NCI-H2029 treated with DMSO at 0.1 percent for 48 hours (cell line): ENCODE measurements around the gene TRMT10C.
"Not testable (repeated sequence)": the region's sequence is repeated elsewhere in the genome, so short reads cannot be mapped to it uniquely, and the experiment has no call there.

Experiments used
- DNase-seq: peaks from one replicate; lab custom pipeline; 2025; lab: John Stamatoyannopoulos, UW

Gene TRMT10C

GRCh38 chr3:101548527-101549105, 13.1 kb upstream of the TRMT10C start:
- no peak for DNase-seq

- DNase-seq, result no peak
Measured at GRCh38 chr3:101549473-101549872, 12.2 kb upstream of the TRMT10C start.

- not testable (repeated sequence) for DNase-seq
Measured at GRCh38 chr3:101551359-101552081, 10.1 kb upstream of the TRMT10C start.

GRCh38 chr3:101553381-101553780, 8.3 kb upstream of the TRMT10C start:
- not testable (repeated sequence) for DNase-seq

GRCh38 chr3:101556064-101556463, 5.6 kb upstream of the TRMT10C start:
- DNase-seq, result no peak

- DNase-seq, result no peak
Measured at GRCh38 chr3:101567528-101568317, 6.1 kb downstream of the TRMT10C start.

GRCh38 chr3:101571028-101571895, 9.6 kb downstream of the TRMT10C start:
- no peak for DNase-seq

GRCh38 chr3:101573449-101574387, 12.1 kb downstream of the TRMT10C start, which contains the start of gene PCNP:
TSS of gene PCNP (plus strand) at chr3:101574180. CDS start at chr3:101574216, 36 bp downstream.
- peak; percentile 94 for DNase-seq

- DNase-seq, result peak; percentile 50
Measured at GRCh38 chr3:101574388-101575112, 12.9 kb downstream of the TRMT10C start.

- no peak for DNase-seq
Measured at GRCh38 chr3:101577286-101577685, 15.6 kb downstream of the TRMT10C start.

- no peak for DNase-seq
Measured at GRCh38 chr3:101588616-101589015, 26.9 kb downstream of the TRMT10C start.

- DNase-seq, result no peak
Measured at GRCh38 chr3:101591071-101591470, 29.4 kb downstream of the TRMT10C start.

GRCh38 chr3:101602731-101603130, 41.1 kb downstream of the TRMT10C start:
- DNase-seq, result no peak

- no peak for DNase-seq
Measured at GRCh38 chr3:101603184-101603583, 41.5 kb downstream of the TRMT10C start.

- DNase-seq, result not testable (repeated sequence)
Measured at GRCh38 chr3:101605398-101605797, 43.7 kb downstream of the TRMT10C start.

- DNase-seq, result no peak
Measured at GRCh38 chr3:101611023-101611422, 49.4 kb downstream of the TRMT10C start.

GRCh38 chr3:101613014-101613413, 51.3 kb downstream of the TRMT10C start:
- not testable (repeated sequence) for DNase-seq

GRCh38 chr3:101615525-101615924, 53.9 kb downstream of the TRMT10C start:
- DNase-seq, result no peak
